HepG2 (cell line): Measurements from ENCODE around the gene RESP18. TPM values are rescaled to one million over a fixed set of nuclear protein-coding genes. Genes with fewer than 3 reads are reported as not detected.

Source experiments
- ATF6 ChIP-seq: sonication (generic); formaldehyde crosslinking; conservative IDR thresholded peaks from 2 replicates; pipeline ENCODE4 v1.4.0; 2020; ENCODE audit warnings: missing genetic modification reagents
- HNF4G ChIP-seq, 2 experiments: sonication (generic) in 1 of 2; formaldehyde crosslinking in 1 of 2; IDR thresholded peaks; 2 replicates each; pipeline versions ENCODE4 v1.4.0 to v1.6.1; 2011 to 2020; ENCODE audit warnings: borderline replicate concordance in 2 of 2, low read depth in 2 of 2, mild to moderate bottlenecking in 2 of 2, low read length in 1 of 2, missing genetic modification reagents in 1 of 2, moderate library complexity in 1 of 2
- KAT7 ChIP-seq: IDR thresholded peaks from 2 replicates; pipeline ENCODE4 v1.6.1; 2018; ENCODE audit warnings: borderline replicate concordance, missing compliant biosample characterization
- KDM2A ChIP-seq: sonication (generic); formaldehyde crosslinking; IDR thresholded peaks from 2 replicates; pipeline ENCODE4 v1.4.0; 2020; ENCODE audit warnings: low read depth, missing genetic modification reagents, borderline replicate concordance
- MTF2 ChIP-seq: sonication (generic); formaldehyde crosslinking; IDR thresholded peaks from 2 replicates; pipeline ENCODE4 v1.5.0; 2020; ENCODE audit warnings: missing genetic modification reagents, borderline replicate concordance
- PHB2 ChIP-seq: fragments of 450-650 bp; IDR thresholded peaks from 2 replicates; pipeline ENCODE4 v1.6.1; 2018; ENCODE audit not compliant: partially characterized antibody
- PPARG ChIP-seq: conservative IDR thresholded peaks from 2 replicates; pipeline ENCODE4 v1.6.1; 2016; ENCODE audit warnings: missing biosample characterization, missing genetic modification reagents
- PRMT3 ChIP-seq: sonication (generic); formaldehyde crosslinking; IDR thresholded peaks from 2 replicates; pipeline ENCODE4 v1.8.1; 2022; ENCODE audit warnings: low read depth, mild to moderate bottlenecking, moderate library complexity, missing genetic modification reagents, borderline replicate concordance
- SAP130 ChIP-seq: IDR thresholded peaks from 2 replicates; pipeline ENCODE4 v1.6.1; 2016; ENCODE audit warnings: low read depth
- STAT5B ChIP-seq: sonication (generic); formaldehyde crosslinking; IDR thresholded peaks from 2 replicates; pipeline ENCODE4 v1.4.0; 2020; ENCODE audit warnings: missing genetic modification reagents
- STAT6 ChIP-seq: sonication (generic); formaldehyde crosslinking; IDR thresholded peaks from 2 replicates; pipeline ENCODE4 v1.4.0; 2020; ENCODE audit warnings: missing genetic modification reagents, mild to moderate bottlenecking, borderline replicate concordance
- ZBTB39 ChIP-seq: sonication (generic); formaldehyde crosslinking; IDR thresholded peaks from 2 replicates; pipeline ENCODE4 v1.5.0; 2020; ENCODE audit warnings: missing genetic modification reagents
- ZNF225 ChIP-seq: sonication (generic); formaldehyde crosslinking; IDR thresholded peaks from 2 replicates; pipeline ENCODE4 v1.4.0; 2020; ENCODE audit warnings: mild to moderate bottlenecking, missing genetic modification reagents
- ZNF251 ChIP-seq: sonication (generic); formaldehyde crosslinking; IDR thresholded peaks from 2 replicates; pipeline ENCODE4 v1.9.0; 2021; ENCODE audit warnings: mild to moderate bottlenecking, missing genetic modification reagents
- ZNF274 ChIP-seq: sonication (generic); formaldehyde crosslinking; IDR thresholded peaks from 2 replicates; pipeline ENCODE4 v1.5.1; 2020; ENCODE audit warnings: mild to moderate bottlenecking, missing genetic modification reagents
- ZNF329 ChIP-seq: sonication (generic); formaldehyde crosslinking; IDR thresholded peaks from 2 replicates; pipeline ENCODE4 v1.9.0; 2021; ENCODE audit warnings: low read depth, mild to moderate bottlenecking, missing genetic modification reagents
- ZNF512B ChIP-seq: sonication (generic); formaldehyde crosslinking; IDR thresholded peaks from 2 replicates; pipeline ENCODE4 v1.5.1; 2020; ENCODE audit warnings: missing genetic modification reagents, mild to moderate bottlenecking, borderline replicate concordance
- ZNF564 ChIP-seq: sonication (generic); formaldehyde crosslinking; IDR thresholded peaks from 2 replicates; pipeline ENCODE4 v1.8.1; 2023; ENCODE audit warnings: mild to moderate bottlenecking, missing genetic modification reagents
- ZNF589 ChIP-seq: sonication (generic); formaldehyde crosslinking; conservative IDR thresholded peaks from 2 replicates; pipeline ENCODE4 v1.8.0; 2022; ENCODE audit warnings: mild to moderate bottlenecking, moderate library complexity, missing genetic modification reagents
- polyA plus RNA-seq, 8 experiments: library from polyadenylated mRNA; depleted of rRNA in 3 of 8; stranded (reverse) in 7 of 8; unstranded in 1 of 8; fragments of >200 nt; fragmentation: Illumina TruSeq in 4 of 8; extraction: Trizol in 4 of 8; gene quantifications; 2 replicates each; pipeline versions ENCODE4 v1.2.1 to v1.2.3, GENCODE V29; 2011 to 2016; ENCODE audit warnings: low read depth in 4 of 8, missing spikeins in 1 of 8, mixed read lengths in 1 of 8; ENCODE audit not compliant: insufficient read depth in 1 of 8
- total RNA-seq, 5 experiments: library from RNA; depleted of rRNA; stranded (reverse); fragments of >200 nt; fragmentation: Illumina TruSeq; extraction: Trizol; gene quantifications; 2 replicates each; pipeline ENCODE4 v1.2.3, GENCODE V29; 2016; ENCODE audit warnings: low read depth in 1 of 5

Gene RESP18
- total and polyA plus RNA-seq, 2 of the 13 experiments (the other 11 are each of a cell fraction or from before 2014, with no cell fraction given), result not detected

- TF ChIP-seq MTF2 (CRISPR knock-in tag), result peak; percentile 78; the same call in 1 of the 2 replicates
- no peak for TF ChIP-seq STAT5B (CRISPR knock-in tag)
- no peak for TF ChIP-seq ZNF589 (CRISPR knock-in tag)
- TF ChIP-seq ZNF225, result no peak
- TF ChIP-seq STAT6 (CRISPR knock-in tag), result no peak; the same call in 1 of the 2 replicates
- no peak for TF ChIP-seq KAT7 (CRISPR knock-in tag)
- no peak for TF ChIP-seq ZNF251 (CRISPR knock-in tag)
- TF ChIP-seq ZNF274, result peak; percentile 91; the same call in 1 of the 2 replicates
- no peak for TF ChIP-seq ATF6
- no peak for TF ChIP-seq ZBTB39
- no peak for TF ChIP-seq PRMT3
- TF ChIP-seq ZNF564 (CRISPR knock-in tag), result no peak
- TF ChIP-seq HNF4G (IDR thresholded peaks at IDR 0.05; ENCODE audit: borderline replicate concordance, low read depth, low read length), result peak; percentile 73; the same call in 1 of the 2 replicates
- TF ChIP-seq HNF4G (CRISPR knock-in tag; IDR thresholded peaks at IDR 0.05; ENCODE audit: borderline replicate concordance, low read depth), result no peak; the same call in 1 of the 2 replicates
- TF ChIP-seq ZNF512B (CRISPR knock-in tag), result no peak
- TF ChIP-seq ZNF329 (CRISPR knock-in tag), result peak; percentile 68; the same call in 1 of the 2 replicates
- TF ChIP-seq SAP130 (CRISPR knock-in tag), result peak; percentile 60; the same call in 1 of the 2 replicates
- 0 out of 2 replicates have a peak, but pooled peaks have one; percentile 41 for TF ChIP-seq PPARG
- TF ChIP-seq PHB2, result no peak
- peak; percentile 64; the same call in 1 of the 2 replicates for TF ChIP-seq KDM2A (CRISPR knock-in tag)
Observed at GRCh38 chr2:219298759-219299371, 33.7 kb downstream of the RESP18 start (continued).
